Muscle layer of duodenum (tissue), 2 donors: ENCODE results near the gene CLCN4.

Experiments used
- H3K27ac ChIP-seq: one replicate; pipeline ENCODE4 v1.7.0; 2013; ENCODE audit warnings: mild to moderate bottlenecking, low read length
- H3K27me3 ChIP-seq: one replicate; pipeline ENCODE4 v1.7.0; 2013; ENCODE audit warnings: low read depth, mild to moderate bottlenecking, control low read depth, low read length
- H3K36me3 ChIP-seq, 2 donors: one replicate each; pipeline ENCODE4 v1.7.0; 2013; ENCODE audit warnings: low read length in 2 of 2, control low read depth in 1 of 2, mild to moderate bottlenecking in 1 of 2; ENCODE audit not compliant: insufficient read depth in 2 of 2, control insufficient read depth in 1 of 2
- H3K4me1 ChIP-seq, 2 donors: one replicate each; pipeline ENCODE4 v1.7.0; 2013; ENCODE audit warnings: low read length in 2 of 2, mild to moderate bottlenecking in 2 of 2, control low read depth in 1 of 2, moderate library complexity in 1 of 2; ENCODE audit not compliant: insufficient read depth in 2 of 2, control insufficient read depth in 1 of 2
- H3K4me3 ChIP-seq, 2 donors: one replicate each; pipeline ENCODE4 v1.7.0; 2013; ENCODE audit warnings: low read length in 2 of 2, low read depth in 1 of 2, mild to moderate bottlenecking in 1 of 2
- H3K9me3 ChIP-seq, 2 donors: one replicate each; pipeline ENCODE4 v1.7.0; 2013; ENCODE audit warnings: low read length in 2 of 2, control low read depth in 1 of 2, mild to moderate bottlenecking in 1 of 2; ENCODE audit not compliant: control insufficient read depth in 1 of 2
- donor health status: healthy.

CLCN4 gene

DNA sequence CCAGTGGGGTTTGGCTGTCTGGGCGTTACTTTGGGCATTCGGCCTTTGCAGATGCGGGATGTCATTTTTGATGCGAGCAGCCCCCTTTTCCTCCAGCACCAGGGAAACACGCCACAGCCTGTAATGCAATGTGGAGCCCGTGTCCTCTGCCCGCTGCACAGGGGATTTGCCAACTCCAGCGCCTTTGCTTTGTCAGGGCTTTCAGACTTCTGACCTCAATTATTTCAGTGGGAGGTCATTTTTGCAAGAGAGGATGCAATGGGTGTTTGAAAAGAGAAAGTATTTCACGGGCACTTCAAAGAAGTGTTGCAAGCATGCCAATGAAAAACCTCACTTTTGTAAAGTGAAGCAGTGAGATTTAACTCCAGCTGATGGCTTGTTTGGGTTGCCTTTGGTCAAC lies 11.5 kb downstream of the CLCN4 start:
- H3K4me1 ChIP-seq, result no peaks in the 10 kb centered on the region
- no peaks in the 10 kb centered on the region for H3K36me3 ChIP-seq
- no peak overlapping the region for H3K27ac ChIP-seq
- no peaks in the 10 kb centered on the region for H3K9me3 ChIP-seq
- H3K4me3 ChIP-seq, result no peak overlapping the region
- H3K27me3 ChIP-seq, result no peaks in the 10 kb centered on the region

GRCh38 chrX:10169175-10169574 lies 12.4 kb downstream of the CLCN4 start:
- Histone ChIP-seq H3K36me3 (no peaks in the 10 kb centered on the region), H3K27me3 (no peaks in the 10 kb centered on the region), H3K27ac (no peak overlapping the region), H3K4me3 (no peak overlapping the region), H3K9me3 (no peaks in the 10 kb centered on the region), H3K4me1 (peaks cover 0 to 4% of the 10 kb centered on the region in 2 donors)

GRCh38 chrX:10171249-10171648 lies 14.5 kb downstream of the CLCN4 start:
- Histone ChIP-seq H3K4me3 (no peak overlapping the region), H3K27me3 (no peaks in the 10 kb centered on the region), H3K36me3 (no peaks in the 10 kb centered on the region), H3K4me1 (peaks cover 0 to 9% of the 10 kb centered on the region in 2 donors), H3K27ac (no peak overlapping the region), H3K9me3 (no peaks in the 10 kb centered on the region)

DNA sequence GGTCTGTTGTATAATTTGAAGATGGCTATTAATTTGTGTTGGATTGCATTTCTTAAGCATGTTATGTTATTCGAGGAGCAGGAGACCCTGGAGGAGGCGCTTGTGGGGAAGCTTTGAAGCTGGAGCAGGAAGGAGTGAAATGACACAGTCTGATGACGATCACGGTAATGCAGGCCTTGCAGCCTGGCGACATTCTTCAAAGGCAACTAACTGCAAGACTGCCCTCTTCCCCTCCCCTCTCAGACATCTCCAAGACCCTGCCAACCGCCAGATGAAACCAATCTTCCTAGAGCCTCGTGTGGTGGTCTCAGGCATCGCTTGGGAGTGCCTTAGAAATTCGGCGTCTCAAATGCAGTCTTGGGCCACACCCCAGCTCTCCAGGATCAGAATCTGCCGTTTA lies 16.1 kb downstream of the CLCN4 start:
- no peaks in the 10 kb centered on the region for H3K36me3 ChIP-seq
- H3K4me3 ChIP-seq, result no peak overlapping the region
- no peak overlapping the region for H3K27ac ChIP-seq
- peaks cover 0 to 9% of the 10 kb centered on the region in 2 donors for H3K4me1 ChIP-seq
- H3K9me3 ChIP-seq, result no peaks in the 10 kb centered on the region
- no peaks in the 10 kb centered on the region for H3K27me3 ChIP-seq

DNA sequence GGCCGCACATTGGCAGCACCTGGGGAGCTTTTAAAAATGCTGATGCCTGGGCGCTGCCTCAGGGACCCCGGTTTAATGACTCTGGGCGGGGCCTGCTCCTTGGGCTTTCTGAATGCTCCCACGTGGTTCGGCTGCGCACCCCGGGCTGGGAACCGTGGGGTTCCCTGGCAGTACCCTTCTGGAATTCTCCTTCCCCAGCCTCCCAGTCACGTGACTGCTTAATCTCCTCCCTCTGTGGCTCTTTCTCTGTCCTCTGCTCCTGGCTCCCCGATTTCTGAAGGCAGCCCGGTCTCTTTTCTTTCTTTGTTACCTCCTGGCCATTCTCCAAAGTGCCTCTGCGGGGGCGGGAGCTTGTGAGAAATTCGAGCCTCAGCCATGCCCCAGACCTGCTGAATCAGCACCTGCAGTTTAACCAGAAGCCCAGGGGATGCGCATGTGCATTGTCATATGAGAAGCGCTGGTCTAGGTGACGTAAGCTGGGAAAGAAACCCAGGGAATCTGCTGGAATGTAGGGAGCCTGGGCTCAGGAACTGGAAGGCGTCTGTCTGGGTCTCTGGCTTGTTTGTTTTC lies 16.6 kb downstream of the CLCN4 start:
- no peak overlapping the region for H3K27ac ChIP-seq
- H3K36me3 ChIP-seq, result no peaks in the 10 kb centered on the region
- peaks cover 0 to 9% of the 10 kb centered on the region in 2 donors for H3K4me1 ChIP-seq
- no peaks in the 10 kb centered on the region for H3K27me3 ChIP-seq
- no peaks in the 10 kb centered on the region for H3K9me3 ChIP-seq
- H3K4me3 ChIP-seq, result no peak overlapping the region

DNA sequence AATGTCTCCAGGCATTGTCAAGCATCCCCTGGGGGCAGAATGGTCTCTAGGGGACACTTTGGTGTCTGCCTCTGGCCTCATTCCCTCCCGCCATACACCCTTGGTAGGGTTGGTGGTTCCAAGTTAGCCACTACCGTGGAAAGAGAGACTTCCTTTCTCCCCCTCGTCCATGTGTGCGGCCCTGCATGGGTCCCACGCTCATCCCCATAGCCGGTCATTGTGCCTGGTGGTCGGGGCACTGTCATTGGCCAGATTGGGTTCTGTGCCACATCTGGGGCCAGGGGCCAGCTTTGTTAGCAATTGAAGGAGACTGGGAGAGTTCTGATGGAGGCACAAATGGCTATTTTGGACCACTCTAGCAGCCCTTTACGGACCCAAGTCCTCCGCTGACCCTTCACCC lies 17.3 kb downstream of the CLCN4 start:
- H3K36me3 ChIP-seq, result no peaks in the 10 kb centered on the region
- peaks cover 0 to 9% of the 10 kb centered on the region in 2 donors for H3K4me1 ChIP-seq
- no peaks in the 10 kb centered on the region for H3K27me3 ChIP-seq
- no peaks in the 10 kb centered on the region for H3K9me3 ChIP-seq
- no peak overlapping the region for H3K4me3 ChIP-seq
- H3K27ac ChIP-seq, result no peak overlapping the region

DNA sequence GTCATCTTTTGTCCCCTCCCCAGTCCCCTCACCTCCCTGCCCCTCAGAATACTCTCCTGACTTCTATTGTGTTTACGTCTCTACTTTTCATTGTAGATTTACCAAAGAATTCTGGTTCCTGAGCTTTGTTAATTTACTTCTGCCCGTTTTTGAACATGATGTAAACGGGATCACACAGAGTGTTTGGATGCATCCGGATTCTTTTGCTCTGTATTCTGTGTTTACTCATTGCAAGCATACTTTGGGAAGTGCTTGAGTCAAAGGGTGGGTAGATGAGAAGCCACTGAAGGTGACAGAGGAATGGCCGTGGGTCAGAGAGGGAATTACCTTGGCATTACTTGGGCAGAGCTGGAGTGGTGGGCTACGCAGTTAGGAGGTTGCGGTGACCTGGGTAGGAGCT lies 18.0 kb downstream of the CLCN4 start:
- peaks cover 0 to 9% of the 10 kb centered on the region in 2 donors for H3K4me1 ChIP-seq
- no peak overlapping the region for H3K4me3 ChIP-seq
- no peaks in the 10 kb centered on the region for H3K27me3 ChIP-seq
- H3K27ac ChIP-seq, result no peak overlapping the region
- no peaks in the 10 kb centered on the region for H3K9me3 ChIP-seq
- no peaks in the 10 kb centered on the region for H3K36me3 ChIP-seq

- H3K4me3 ChIP-seq, result no peak overlapping the region
- no peaks in the 10 kb centered on the region for H3K27me3 ChIP-seq
- no peaks in the 10 kb centered on the region for H3K9me3 ChIP-seq
- peaks cover 0 to 9% of the 10 kb centered on the region in 2 donors for H3K4me1 ChIP-seq
- no peak overlapping the region for H3K27ac ChIP-seq
- H3K36me3 ChIP-seq, result no peaks in the 10 kb centered on the region
These were observed 18.6 kb downstream of the CLCN4 start for GRCh38 chrX:10175319-10175871.

DNA sequence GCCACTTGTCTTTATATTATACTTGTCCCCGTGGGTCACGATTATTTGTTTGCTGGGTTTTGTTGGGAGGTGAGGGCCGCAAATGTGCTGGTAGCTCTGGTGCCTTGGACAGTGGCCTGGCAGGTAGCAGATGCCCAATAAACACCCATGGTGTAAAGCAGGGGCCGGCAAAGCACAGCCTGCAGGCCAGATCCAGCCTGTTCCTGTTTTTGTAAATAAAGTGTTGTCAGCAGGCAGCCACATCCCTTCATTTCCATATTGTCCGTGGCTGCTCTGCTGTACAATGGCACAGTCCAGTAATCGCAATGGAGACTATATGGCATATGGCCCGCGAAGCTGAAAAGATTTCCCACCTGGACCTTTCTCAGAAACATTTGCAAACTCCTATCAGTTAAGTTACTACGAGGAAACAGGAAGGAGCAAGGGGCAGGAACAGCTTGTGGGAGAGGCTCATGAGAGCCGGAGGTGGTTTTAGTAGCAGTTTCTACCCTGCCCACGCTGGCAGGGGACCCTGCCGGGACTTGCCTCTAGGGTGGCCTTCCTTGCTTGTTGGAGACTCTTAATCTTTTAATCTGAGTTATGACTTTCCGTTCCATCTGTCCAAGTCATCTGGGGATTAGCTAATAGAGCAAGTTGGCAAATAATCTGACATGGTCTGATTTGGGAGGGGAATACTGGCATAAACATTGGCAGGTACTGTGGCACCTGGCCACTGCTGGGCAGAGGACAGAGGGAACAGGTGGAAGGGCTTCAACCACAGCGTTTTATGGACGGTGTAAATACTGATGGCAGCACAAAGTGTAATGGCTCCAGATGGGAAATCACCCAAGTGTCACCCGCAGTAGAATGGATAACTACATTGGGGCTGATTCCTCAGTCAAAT lies 19.6 kb downstream of the CLCN4 start:
- no peak overlapping the region for H3K4me3 ChIP-seq
- H3K4me1 ChIP-seq, result peaks cover 0 to 9% of the 10 kb centered on the region in 2 donors
- no peaks in the 10 kb centered on the region for H3K27me3 ChIP-seq
- no peaks in the 10 kb centered on the region for H3K9me3 ChIP-seq
- no peaks in the 10 kb centered on the region for H3K36me3 ChIP-seq
- no peak overlapping the region for H3K27ac ChIP-seq

- Histone ChIP-seq H3K4me3 (no peak overlapping the region), H3K27ac (no peak overlapping the region), H3K4me1 (peaks cover 0 to 9% of the 10 kb centered on the region in 2 donors), H3K27me3 (no peaks in the 10 kb centered on the region), H3K9me3 (no peaks in the 10 kb centered on the region), H3K36me3 (no peaks in the 10 kb centered on the region)
These were observed 20.2 kb downstream of the CLCN4 start for GRCh38 chrX:10177004-10177396.

- no peak overlapping the region for H3K4me3 ChIP-seq
- no peak overlapping the region for H3K27ac ChIP-seq
- H3K36me3 ChIP-seq, result no peaks in the 10 kb centered on the region
- H3K4me1 ChIP-seq, result peaks cover 0 to 9% of the 10 kb centered on the region in 2 donors
- no peaks in the 10 kb centered on the region for H3K9me3 ChIP-seq
- no peaks in the 10 kb centered on the region for H3K27me3 ChIP-seq
These were observed 20.8 kb downstream of the CLCN4 start for GRCh38 chrX:10177601-10178000.
